GM18519 (cell line): ENCODE results near the gene ZNF236.

Experiments used
- ATAC-seq: cut with Tn5 transposase; IDR thresholded peaks from one replicate; pipeline ENCODE4 v1.9.1; 2021; ENCODE audit warnings: mild to moderate bottlenecking, moderate library complexity; ENCODE audit not compliant: unreplicated experiment, low FRiP score

The ZNF236 gene

GRCh38 chr18:76997951-76998808, 175.8 kb downstream of the ZNF236 start:
- ATAC-seq = no peak

- ATAC-seq = no peak
These were observed 176.7 kb downstream of the ZNF236 start for GRCh38 chr18:76999077-76999476.

GRCh38 chr18:77000527-77000926, 178.2 kb downstream of the ZNF236 start:
- no peak for ATAC-seq

- ATAC-seq = no peak
These were observed 178.7 kb downstream of the ZNF236 start for GRCh38 chr18:77001041-77001440.

- ATAC-seq = no peak
These were observed 179.6 kb downstream of the ZNF236 start for GRCh38 chr18:77001979-77002378.

- no peak for ATAC-seq
These were observed 180.1 kb downstream of the ZNF236 start for GRCh38 chr18:77002496-77002895.

- no peak for ATAC-seq
These were observed 181.0 kb downstream of the ZNF236 start for GRCh38 chr18:77003316-77003715.

- ATAC-seq = no peak
These were observed 182.4 kb downstream of the ZNF236 start for GRCh38 chr18:77004555-77005380.

GRCh38 chr18:77005651-77006195, 183.4 kb downstream of the ZNF236 start:
- no peak for ATAC-seq

- no peak for ATAC-seq
These were observed 184.2 kb downstream of the ZNF236 start for GRCh38 chr18:77006305-77007175.

GRCh38 chr18:77007251-77007650, 184.9 kb downstream of the ZNF236 start:
- no peak for ATAC-seq

GRCh38 chr18:77008006-77008405, 185.6 kb downstream of the ZNF236 start:
- no peak for ATAC-seq

GRCh38 chr18:77008576-77009315, 186.4 kb downstream of the ZNF236 start:
- no peak for ATAC-seq

- ATAC-seq = no peak
These were observed 187.3 kb downstream of the ZNF236 start for GRCh38 chr18:77009675-77010074.

GRCh38 chr18:77012120-77012519, 189.8 kb downstream of the ZNF236 start:
- no peak for ATAC-seq

GRCh38 chr18:77012806-77013541, 190.6 kb downstream of the ZNF236 start:
- no peak for ATAC-seq

GRCh38 chr18:77013811-77014521, 191.6 kb downstream of the ZNF236 start:
- no peak for ATAC-seq

- no peak for ATAC-seq
These were observed 192.2 kb downstream of the ZNF236 start for GRCh38 chr18:77014538-77014937.
